Kidney (tissue), 14 donors: ENCODE measurements around the gene RGS13. TPM values are rescaled to one million over a fixed set of nuclear protein-coding genes. Genes with fewer than 3 reads are reported as not detected.

Experiments
- DNase-seq, 5 donors: peaks; one replicate each; pipeline ENCODE4 v3.0.0-alpha.2; 2013 to 2020
- FAIRE-seq: peaks from 2 replicates; lab custom pipeline; 2012; peaks lifted over from hg19 to GRCh38; lab: Jason Lieb, UNC
- H3K27ac ChIP-seq, 2 donors: one replicate each; pipeline ENCODE4 v1.7.0; 2013; ENCODE audit warnings: low read depth in 2 of 2, low read length in 2 of 2, inconsistent platforms in 1 of 2
- H3K27me3 ChIP-seq: one replicate; pipeline ENCODE4 v1.7.1; 2013; ENCODE audit warnings: low read length, inconsistent platforms; ENCODE audit not compliant: control insufficient read depth, insufficient read depth
- H3K36me3 ChIP-seq, 3 donors: one replicate each; pipeline versions ENCODE4 v1.7.0 to v1.7.1; 2013; ENCODE audit warnings: low read length in 3 of 3, control low read depth in 1 of 3, inconsistent platforms in 1 of 3; ENCODE audit not compliant: insufficient read depth in 3 of 3, control insufficient read depth in 2 of 3
- H3K4me1 ChIP-seq, 3 donors: one replicate each; pipeline versions ENCODE4 v1.7.0 to v1.7.1; 2013; ENCODE audit warnings: low read length in 3 of 3, inconsistent platforms in 1 of 3, low read depth in 1 of 3; ENCODE audit not compliant: control insufficient read depth in 2 of 3, insufficient read depth in 2 of 3
- H3K4me3 ChIP-seq, 3 donors: one replicate each; pipeline versions ENCODE4 v1.7.0 to v1.8.1; 2013; ENCODE audit warnings: low read length in 3 of 3, control low read depth in 1 of 3, inconsistent platforms in 1 of 3
- H3K9ac ChIP-seq, 3 donors: one replicate each; pipeline versions ENCODE4 v1.7.0 to v1.7.1; 2013; ENCODE audit warnings: low read length in 3 of 3, control low read depth in 1 of 3, inconsistent platforms in 1 of 3
- H3K9me3 ChIP-seq, 3 donors: one replicate each; pipeline versions ENCODE4 v1.7.0 to v1.7.1; 2013; ENCODE audit warnings: low read length in 3 of 3, control low read depth in 1 of 3, inconsistent platforms in 1 of 3; ENCODE audit not compliant: control insufficient read depth in 2 of 3, insufficient read depth in 1 of 3
- CTCF ChIP-seq: IDR thresholded peaks from 3 replicates; pipeline ENCODE4 v1.5.1; 2012; ENCODE audit warnings: mild to moderate bottlenecking, moderate library complexity, borderline replicate concordance; ENCODE audit not compliant: insufficient read depth; ENCODE audit errors: extremely low read depth
- intact Hi-C: fragments of 100-400 bp; cut with DNase I; formaldehyde crosslinking; loops from one replicate; pipeline ENCODE4 v1.11.1; 2022
- polyA plus RNA-seq: library from polyadenylated mRNA; stranded (reverse); fragments of 350-450 nt; fragmentation: Illumina TruSeq; extraction: RNeasy Lipid Tissue Mini Kit (QIAGEN cat#74804); gene quantifications from one replicate; pipeline ENCODE4 v1.2.3, GENCODE V29; 2014; ENCODE audit warnings: low read depth, low replicate concordance; ENCODE audit not compliant: insufficient read depth
- total RNA-seq: library from RNA; stranded (reverse); fragmentation: NEBNext Ultra II Directional; extraction: Animal tissue kit (Norgen Biotek cat#: 25700); gene quantifications from one replicate; pipeline ENCODE4 v1.2.1, GENCODE V29; 2021
- donor health status: control.
- donor health status: control.
- donor health status: control.
- donor health status: control.
- donor health status: control.
- donor health status: DM: yes; HTN: yes; CAD: no.
- donor health status: Normal renal cell carcinoma (clear cell type).

Gene RGS13
- total and polyA plus RNA-seq, 2 donors from 2014 or later, result 2.1 TPM; not detected in 1

- no peaks in the 10 kb centered on the region for H3K36me3 ChIP-seq
- no peak overlapping the region for H3K27ac ChIP-seq
- H3K27me3 ChIP-seq, result no peaks in the 10 kb centered on the region
- H3K4me1 ChIP-seq, result no peaks in the 10 kb centered on the region
- intact Hi-C loops, result no loop called here
- DNase-seq (no peak), FAIRE-seq (no peak)
- H3K9me3 ChIP-seq, result no peaks in the 10 kb centered on the region
- no peak for TF ChIP-seq CTCF
- no peak overlapping the region for H3K4me3 ChIP-seq
- no peak overlapping the region for H3K9ac ChIP-seq
These were observed 3.1 kb upstream of the RGS13 start for GRCh38 chr1:192632641-192633532.

GRCh38 chr1:192633533-192634253 lies 2.3 kb upstream of the RGS13 start:
- intact Hi-C loops, result no loop called here

GRCh38 chr1:192635041-192635440 lies 906 bp upstream of the RGS13 start:
- H3K36me3 ChIP-seq, result no peaks in the 10 kb centered on the region
- no peak overlapping the region for H3K9ac ChIP-seq
- intact Hi-C loops, result no loop called here
- no peaks in the 10 kb centered on the region for H3K9me3 ChIP-seq
- no peak for DNase-seq
- no peak for FAIRE-seq
- no peak for TF ChIP-seq CTCF
- no peaks in the 10 kb centered on the region for H3K4me1 ChIP-seq
- no peaks in the 10 kb centered on the region for H3K27me3 ChIP-seq
- no peak overlapping the region for H3K4me3 ChIP-seq
- no peak overlapping the region for H3K27ac ChIP-seq

More at GRCh38 chr1:192633533-192634253, 2.3 kb upstream of the RGS13 start:
- Histone ChIP-seq H3K4me1 (no peaks in the 10 kb centered on the region), H3K27ac (no peak overlapping the region), H3K36me3 (no peaks in the 10 kb centered on the region), H3K27me3 (no peaks in the 10 kb centered on the region), H3K4me3 (no peak overlapping the region), H3K9me3 (no peaks in the 10 kb centered on the region), H3K9ac (no peak overlapping the region)
- FAIRE-seq, result no peak
- no peak for DNase-seq
- no peak for TF ChIP-seq CTCF
